Tibial artery (tissue), 4 donors: ENCODE data around the gene APMAP.
A peak's percentile ranks its signal among the peaks of the same experiment; 100 is the strongest.

Experiments used
- DNase-seq, 2 donors: peaks; one replicate each; pipeline ENCODE4 v3.0.0-alpha.2; 2019
- H3K27ac ChIP-seq, 2 donors: fragments of 200-600 bp; sonication (generic) in 1 of 2; 1 replicate in 1 of 2; 2 replicates in 1 of 2; pipeline ENCODE4 v1.5.1; 2018 to 2019; ENCODE audit warnings: mild to moderate bottlenecking in 1 of 2
- H3K27me3 ChIP-seq, 2 donors: fragments of 200-600 bp; sonication (generic) in 1 of 2; one replicate each; pipeline versions ENCODE4 v1.5.1 to v1.6.0; 2016 to 2019
- H3K36me3 ChIP-seq, 3 donors: fragments of 200-600 bp; sonication (generic) in 2 of 3; one replicate each; pipeline ENCODE4 v1.5.1; 2016 to 2019; ENCODE audit warnings: mild to moderate bottlenecking in 2 of 3
- H3K4me1 ChIP-seq, 4 donors: fragments of 200-600 bp; sonication (generic) in 2 of 4; 1 replicate in 3 of 4; 2 replicates in 1 of 4; pipeline ENCODE4 v1.5.1; 2016 to 2019
- H3K4me3 ChIP-seq, 2 donors: fragments of 200-600 bp; sonication (generic) in 1 of 2; 1 replicate in 1 of 2; 2 replicates in 1 of 2; pipeline ENCODE4 v1.5.1; 2018 to 2019; ENCODE audit warnings: mild to moderate bottlenecking in 2 of 2
- H3K9me3 ChIP-seq, 3 donors: fragments of 200-600 bp; sonication (generic) in 1 of 3; one replicate each; pipeline ENCODE4 v1.5.1; 2016 to 2019
- intact Hi-C: fragments of 100-400 bp; cut with DNase I; formaldehyde crosslinking; loops from one replicate; pipeline ENCODE4 v1.15.0; 2023; ENCODE audit warnings: low total_unique reads
- TF ChIP-seq, protein P1 (sequence below), 2 experiments: fragments of 200-600 bp in 1 of 2; fragments of 450-650 bp in 1 of 2; IDR thresholded peaks; one replicate each; pipeline ENCODE4 v1.5.1; 2017 to 2019; ENCODE audit warnings: antibody characterized with exemption in 2 of 2, mild to moderate bottlenecking in 1 of 2, moderate library complexity in 1 of 2

Gene APMAP

DNA sequence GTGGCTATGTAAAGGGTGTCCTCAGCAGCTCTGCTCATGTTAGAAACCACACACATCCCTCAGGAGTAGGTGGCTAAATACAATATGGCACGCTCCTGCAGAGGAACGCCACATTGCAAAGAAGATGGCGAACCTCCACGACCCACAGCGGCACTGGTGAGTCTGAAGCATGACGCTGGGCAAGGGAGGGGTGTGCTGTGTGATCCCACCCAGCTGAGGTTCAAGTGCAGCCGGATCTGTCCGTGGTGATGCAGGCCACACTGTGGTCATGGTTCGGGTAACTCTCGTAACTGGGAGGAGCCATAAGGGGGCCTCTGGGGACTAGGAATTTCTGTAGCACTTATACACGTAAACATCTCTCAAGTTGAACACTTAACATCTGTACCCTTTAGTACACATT, 23.4 kb upstream of the APMAP start:
- Histone ChIP-seq H3K27ac (no peak overlapping the region), H3K4me3 (no peak overlapping the region), H3K27me3 (no peaks in the 10 kb centered on the region), H3K4me1 (peaks cover 0 to 14% (median 0%) of the 10 kb centered on the region in 4 donors), H3K9me3 (no peaks in the 10 kb centered on the region), H3K36me3 (peaks cover 29 to 94% (median 71%) of the 10 kb centered on the region in 3 donors)
- TF ChIP-seq, protein P1, sequence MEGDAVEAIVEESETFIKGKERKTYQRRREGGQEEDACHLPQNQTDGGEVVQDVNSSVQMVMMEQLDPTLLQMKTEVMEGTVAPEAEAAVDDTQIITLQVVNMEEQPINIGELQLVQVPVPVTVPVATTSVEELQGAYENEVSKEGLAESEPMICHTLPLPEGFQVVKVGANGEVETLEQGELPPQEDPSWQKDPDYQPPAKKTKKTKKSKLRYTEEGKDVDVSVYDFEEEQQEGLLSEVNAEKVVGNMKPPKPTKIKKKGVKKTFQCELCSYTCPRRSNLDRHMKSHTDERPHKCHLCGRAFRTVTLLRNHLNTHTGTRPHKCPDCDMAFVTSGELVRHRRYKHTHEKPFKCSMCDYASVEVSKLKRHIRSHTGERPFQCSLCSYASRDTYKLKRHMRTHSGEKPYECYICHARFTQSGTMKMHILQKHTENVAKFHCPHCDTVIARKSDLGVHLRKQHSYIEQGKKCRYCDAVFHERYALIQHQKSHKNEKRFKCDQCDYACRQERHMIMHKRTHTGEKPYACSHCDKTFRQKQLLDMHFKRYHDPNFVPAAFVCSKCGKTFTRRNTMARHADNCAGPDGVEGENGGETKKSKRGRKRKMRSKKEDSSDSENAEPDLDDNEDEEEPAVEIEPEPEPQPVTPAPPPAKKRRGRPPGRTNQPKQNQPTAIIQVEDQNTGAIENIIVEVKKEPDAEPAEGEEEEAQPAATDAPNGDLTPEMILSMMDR (IDR thresholded peaks at IDR 0.05): no peak
- DNase-seq: peak; percentile 5 to 54
- intact Hi-C loops: no loop called here

GRCh38 chr20:25014816-25015215, 22.3 kb upstream of the APMAP start:
- no peaks in the 10 kb centered on the region for H3K9me3 ChIP-seq
- H3K4me3 ChIP-seq: no peak overlapping the region
- H3K4me1 ChIP-seq: peaks cover 0 to 7% (median 0%) of the 10 kb centered on the region in 4 donors
- no peak overlapping the region for H3K27ac ChIP-seq
- peak; percentile 11 to 54 for DNase-seq
- no peaks in the 10 kb centered on the region for H3K27me3 ChIP-seq
- TF ChIP-seq, protein P1 (IDR thresholded peaks at IDR 0.05): no peak
- intact Hi-C loops: no loop called here
- H3K36me3 ChIP-seq: peaks cover 39 to 94% (median 71%) of the 10 kb centered on the region in 3 donors

DNA sequence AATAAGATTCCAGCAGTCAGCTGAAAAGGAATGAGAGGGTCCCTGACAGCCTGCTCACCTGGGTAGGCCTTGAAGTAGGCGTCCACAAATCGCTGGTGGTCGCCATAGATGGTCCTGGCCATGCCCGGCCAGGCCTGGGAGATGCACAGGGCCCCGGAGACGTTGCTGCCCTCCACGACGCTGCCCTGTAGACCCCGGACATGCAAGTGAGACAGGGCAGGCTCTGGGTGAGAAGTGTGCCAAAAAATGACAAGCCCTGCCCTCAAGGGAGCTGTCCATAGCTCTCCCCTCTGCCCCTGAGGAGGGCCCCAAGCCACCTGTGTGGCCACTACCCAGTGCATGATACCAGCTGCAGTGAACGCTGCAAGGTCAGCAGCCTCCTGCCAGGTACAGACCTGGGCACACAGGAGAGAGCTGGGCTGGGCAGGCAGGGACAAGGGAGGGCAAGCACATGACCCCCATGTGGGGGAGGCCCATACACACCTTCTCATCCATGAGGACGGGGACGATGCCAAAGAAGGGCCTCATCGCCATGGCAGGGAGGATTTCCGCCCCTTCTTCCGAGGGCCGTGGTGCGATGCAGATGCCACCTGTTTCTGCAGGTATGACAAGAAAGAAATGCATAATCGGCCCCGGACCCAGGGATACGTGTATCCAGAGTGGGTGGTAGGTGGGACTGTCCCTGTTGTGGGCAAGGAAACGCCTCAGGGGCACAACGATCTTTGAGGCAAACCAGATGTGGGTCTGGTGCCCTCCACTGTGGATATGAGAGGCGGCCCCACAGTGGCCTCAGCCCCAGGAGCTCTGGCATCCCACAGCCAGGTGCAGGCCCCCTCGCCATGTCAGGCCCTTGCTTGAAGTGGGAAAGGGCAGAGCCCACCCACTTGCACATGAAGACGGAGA, 21.2 kb upstream of the APMAP start:
- TF ChIP-seq, protein P1 (IDR thresholded peaks at IDR 0.05): no peak
- no peaks in the 10 kb centered on the region for H3K9me3 ChIP-seq
- no peak overlapping the region for H3K4me3 ChIP-seq
- peak; percentile 14 to 39 for DNase-seq
- H3K36me3 ChIP-seq: peaks cover 45 to 94% (median 73%) of the 10 kb centered on the region in 3 donors
- intact Hi-C loops: no loop called here
- no peak overlapping the region for H3K27ac ChIP-seq
- H3K4me1 ChIP-seq: peaks cover 0 to 7% (median 0%) of the 10 kb centered on the region in 4 donors
- H3K27me3 ChIP-seq: no peaks in the 10 kb centered on the region

GRCh38 chr20:25012616-25013189, 20.2 kb upstream of the APMAP start:
- peak; percentile 11 to 48 for DNase-seq
- Histone ChIP-seq H3K4me1 (peaks cover 0 to 7% (median 0%) of the 10 kb centered on the region in 4 donors), H3K9me3 (no peaks in the 10 kb centered on the region), H3K4me3 (no peak overlapping the region), H3K27me3 (no peaks in the 10 kb centered on the region), H3K27ac (no peak overlapping the region), H3K36me3 (peaks cover 55 to 98% (median 80%) of the 10 kb centered on the region in 3 donors)
- intact Hi-C loops: no loop called here
- TF ChIP-seq, protein P1 (IDR thresholded peaks at IDR 0.05): no peak

DNA sequence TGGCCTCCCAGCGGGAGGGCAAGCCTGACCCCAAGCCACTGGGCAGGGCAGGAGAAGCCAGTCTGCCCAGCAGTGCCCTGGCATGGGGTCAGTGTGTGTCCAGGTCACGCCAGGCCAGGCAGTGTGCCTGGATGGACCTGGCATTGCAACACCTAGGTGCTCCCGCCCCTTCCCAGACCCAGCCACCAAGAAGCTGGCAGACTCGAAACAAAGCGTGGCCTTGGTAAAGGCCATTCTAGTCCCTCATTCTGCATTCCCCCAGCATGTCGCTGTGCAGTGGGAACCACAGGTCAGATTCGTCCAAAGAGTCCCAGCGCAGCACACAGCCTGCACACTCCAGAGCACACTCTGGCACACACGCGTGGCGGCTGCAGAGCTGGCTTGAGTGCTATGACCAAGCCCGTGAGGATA, 19.3 kb upstream of the APMAP start:
- DNase-seq: peak; percentile 6 to 49
- H3K9me3 ChIP-seq: no peaks in the 10 kb centered on the region
- no peaks in the 10 kb centered on the region for H3K27me3 ChIP-seq
- TF ChIP-seq, protein P1 (IDR thresholded peaks at IDR 0.05): no peak
- no peak overlapping the region for H3K4me3 ChIP-seq
- intact Hi-C loops: no loop called here
- H3K4me1 ChIP-seq: peaks cover 0 to 4% (median 0%) of the 10 kb centered on the region in 4 donors
- peaks cover 64 to 99% (median 83%) of the 10 kb centered on the region in 3 donors for H3K36me3 ChIP-seq
- H3K27ac ChIP-seq: no peak overlapping the region
